Measurements from ENCODE around the gene CD247. TPM values are rescaled to one million over a fixed set of nuclear protein-coding genes. Genes with fewer than 3 reads are reported as not detected.
A peak's percentile ranks its signal among the peaks of the same experiment; 100 is the strongest.

CD247 gene
- total RNA-seq, 2 donors from 2014 or later, result 2.6 to 4.9 TPM

- intact Hi-C loops (cut with DNase I), result no loop called here
- no peak overlapping the region for H3K27ac ChIP-seq
- TF ChIP-seq CTCF (IDR thresholded peaks at IDR 0.05), result no peak
- H3K36me3 ChIP-seq, result no peaks in the 10 kb centered on the region
- no peaks in the 10 kb centered on the region for H3K4me1 ChIP-seq
- H3K27me3 ChIP-seq, result no peaks in the 10 kb centered on the region
- no peak for DNase-seq
- H3K9me3 ChIP-seq, result no peaks in the 10 kb centered on the region
- H3K9ac ChIP-seq (ENCODE audit: low read depth in 2 of 2, low read length in 2 of 2), result peak overlapping the region in 1 of 2 donors; percentile 43
- no peak overlapping the region for H3K4me3 ChIP-seq
These were observed 34.5 kb downstream of the CD247 start for GRCh38 chr1:167483790-167484189.

DNA sequence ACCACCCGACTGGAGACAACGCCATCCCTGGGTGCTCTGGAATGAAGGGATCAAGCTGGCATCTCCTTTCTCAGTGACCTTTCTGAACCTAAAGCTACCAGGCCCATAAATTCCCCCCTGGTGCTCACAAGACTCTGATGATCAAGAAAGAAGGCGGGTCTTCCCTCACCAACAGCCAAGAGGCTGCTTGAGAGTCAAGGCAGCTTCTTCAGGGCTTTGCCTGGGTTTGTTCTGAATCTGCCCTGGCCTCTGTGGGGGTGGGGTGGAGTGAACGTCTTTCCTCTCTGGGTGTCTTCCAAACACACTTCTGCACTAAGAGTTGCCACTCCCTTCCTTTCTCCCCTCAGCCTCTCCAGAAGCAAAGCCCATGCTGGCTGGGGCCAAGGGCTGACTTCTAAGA is 36.1 kb downstream of the CD247 start:
- intact Hi-C loops (cut with DNase I), result no loop called here
- no peak for TF ChIP-seq CTCF (IDR thresholded peaks at IDR 0.05)
- Histone ChIP-seq H3K27ac (no peak overlapping the region), H3K4me3 (no peak overlapping the region), H3K27me3 (no peaks in the 10 kb centered on the region), H3K36me3 (no peaks in the 10 kb centered on the region), H3K9ac (ENCODE audit: low read depth in 2 of 2, low read length in 2 of 2) (no peak overlapping the region), H3K4me1 (no peaks in the 10 kb centered on the region), H3K9me3 (no peaks in the 10 kb centered on the region)
- DNase-seq, result no peak

DNA sequence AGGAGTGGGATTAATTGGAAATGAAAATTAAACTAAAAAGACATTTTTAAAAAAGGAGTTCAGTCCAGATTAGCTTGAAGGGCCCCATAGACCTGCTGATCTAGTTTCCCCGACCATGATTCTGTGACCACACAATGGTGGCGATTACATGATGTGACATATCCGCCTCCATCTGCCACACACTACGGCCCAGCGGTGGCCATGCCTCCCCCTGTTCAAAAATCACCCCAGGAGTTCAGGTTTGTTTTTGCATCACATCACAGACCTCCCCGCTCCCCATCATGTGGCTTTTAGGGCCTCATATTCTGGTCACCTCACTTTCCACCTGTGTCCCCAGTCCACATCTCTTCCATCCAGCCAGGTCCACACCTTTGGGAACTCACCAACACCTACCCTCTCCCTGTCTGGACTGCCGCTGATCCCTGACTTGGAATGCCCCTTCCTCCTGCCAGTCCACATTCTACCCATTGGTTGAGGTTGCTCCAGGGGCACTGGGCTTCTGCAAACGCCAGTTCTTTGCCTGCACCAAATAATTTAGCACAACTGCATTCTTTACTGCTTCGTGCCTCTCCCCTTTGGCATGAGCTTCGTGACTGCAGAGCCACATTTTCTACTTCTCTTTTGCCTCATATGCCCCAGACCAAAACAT is 38.9 kb downstream of the CD247 start:
- no peak overlapping the region for H3K9ac ChIP-seq (ENCODE audit: low read depth in 2 of 2, low read length in 2 of 2)
- H3K4me1 ChIP-seq, result no peaks in the 10 kb centered on the region
- TF ChIP-seq CTCF (IDR thresholded peaks at IDR 0.05), result no peak
- DNase-seq, result no peak
- intact Hi-C loops (cut with DNase I), result no loop called here
- no peaks in the 10 kb centered on the region for H3K36me3 ChIP-seq
- no peaks in the 10 kb centered on the region for H3K9me3 ChIP-seq
- no peaks in the 10 kb centered on the region for H3K27me3 ChIP-seq
- H3K27ac ChIP-seq, result no peak overlapping the region
- no peak overlapping the region for H3K4me3 ChIP-seq

- intact Hi-C loops (cut with DNase I), result no loop called here
- H3K9ac ChIP-seq (ENCODE audit: low read depth in 2 of 2, low read length in 2 of 2), result no peak overlapping the region
- DNase-seq, result no peak
- no peaks in the 10 kb centered on the region for H3K9me3 ChIP-seq
- H3K27me3 ChIP-seq, result no peaks in the 10 kb centered on the region
- H3K4me3 ChIP-seq, result no peak overlapping the region
- H3K36me3 ChIP-seq, result no peaks in the 10 kb centered on the region
- TF ChIP-seq CTCF (IDR thresholded peaks at IDR 0.05), result no peak
- H3K4me1 ChIP-seq, result no peaks in the 10 kb centered on the region
- no peak overlapping the region for H3K27ac ChIP-seq
These were observed 40.3 kb downstream of the CD247 start for GRCh38 chr1:167477986-167478385.

GRCh38 chr1:167476061-167476460 is 42.3 kb downstream of the CD247 start:
- no peak overlapping the region for H3K4me3 ChIP-seq
- H3K27me3 ChIP-seq, result no peaks in the 10 kb centered on the region
- no peak for TF ChIP-seq CTCF (IDR thresholded peaks at IDR 0.05)
- H3K27ac ChIP-seq, result no peak overlapping the region
- no peaks in the 10 kb centered on the region for H3K4me1 ChIP-seq
- H3K36me3 ChIP-seq, result no peaks in the 10 kb centered on the region
- no peak overlapping the region for H3K9ac ChIP-seq (ENCODE audit: low read depth in 2 of 2, low read length in 2 of 2)
- no peak for DNase-seq
- H3K9me3 ChIP-seq, result no peaks in the 10 kb centered on the region
- intact Hi-C loops (cut with DNase I), result no loop called here

Data from colonic mucosa (tissue), 4 donors.